Testis (tissue), 3 donors: ENCODE data around the gene SKAP2. TPM values are rescaled to one million over a fixed set of nuclear protein-coding genes. Genes with fewer than 3 reads are reported as not detected.

Experiments
- DNase-seq: peaks from one replicate; pipeline ENCODE4 v3.0.0-alpha.2; 2019
- H3K27ac ChIP-seq, 2 donors: fragments of 200-600 bp; sonication (generic); one replicate each; pipeline ENCODE4 v1.5.1; 2019
- H3K27me3 ChIP-seq: fragments of 200-600 bp; sonication (generic); one replicate; pipeline ENCODE4 v1.5.1; 2019
- H3K36me3 ChIP-seq: fragments of 200-600 bp; sonication (generic); one replicate; pipeline ENCODE4 v1.5.1; 2017; ENCODE audit warnings: low read depth; ENCODE audit errors: missing control alignments
- H3K4me1 ChIP-seq: fragments of 200-600 bp; sonication (generic); one replicate; pipeline ENCODE4 v1.5.1; 2019
- H3K4me3 ChIP-seq, 2 donors: fragments of 200-600 bp; sonication (generic); one replicate each; pipeline ENCODE4 v1.5.1; 2017 to 2019
- H3K9me3 ChIP-seq: fragments of 200-600 bp; sonication (generic); one replicate; pipeline ENCODE4 v1.5.1; 2017
- POLR2A ChIP-seq: fragments of 450-650 bp; IDR thresholded peaks from one replicate; pipeline ENCODE4 v1.6.1; 2017; ENCODE audit warnings: antibody characterized with exemption, mild to moderate bottlenecking, moderate library complexity
- WGBS, 2 donors: methylation state at CpG; one replicate each; pipeline ENCODE4 v1.1.5; 2018; 5-methylcytosine and 5-hydroxymethylcytosine counted together
- intact Hi-C: fragments of 100-400 bp; cut with DNase I; formaldehyde crosslinking; loops from one replicate; pipeline ENCODE4 v1.15.1; 2023; ENCODE audit warnings: low total_unique reads
- polyA plus RNA-seq: library from polyadenylated mRNA; stranded (reverse); fragments of 350-450 nt; fragmentation: Illumina TruSeq; extraction: RNeasy Lipid Tissue Mini Kit (QIAGEN cat#74804); gene quantifications from one replicate; pipeline ENCODE4 v1.2.3, GENCODE V29; 2014; ENCODE audit warnings: low read depth, low replicate concordance; ENCODE audit not compliant: insufficient read depth
- total RNA-seq, 2 donors: library from RNA; depleted of rRNA; stranded (reverse); fragments of >200 nt; gene quantifications; one replicate each; pipeline ENCODE4 v1.2.3, GENCODE V29; 2016
- TF ChIP-seq, protein P1 (sequence below), 3 experiments: fragments of 450-650 bp in 2 of 3; fragments of 200-600 bp in 1 of 3; sonication (generic) in 1 of 3; IDR thresholded peaks; one replicate each; pipeline ENCODE4 v1.5.1; 2016 to 2019; ENCODE audit warnings: antibody characterized with exemption in 3 of 3, mild to moderate bottlenecking in 2 of 3, moderate library complexity in 1 of 3

The SKAP2 gene
- total and polyA plus RNA-seq, 3 donors from 2014 or later: 33.1 to 43.6 (median 33.9) TPM

DNA sequence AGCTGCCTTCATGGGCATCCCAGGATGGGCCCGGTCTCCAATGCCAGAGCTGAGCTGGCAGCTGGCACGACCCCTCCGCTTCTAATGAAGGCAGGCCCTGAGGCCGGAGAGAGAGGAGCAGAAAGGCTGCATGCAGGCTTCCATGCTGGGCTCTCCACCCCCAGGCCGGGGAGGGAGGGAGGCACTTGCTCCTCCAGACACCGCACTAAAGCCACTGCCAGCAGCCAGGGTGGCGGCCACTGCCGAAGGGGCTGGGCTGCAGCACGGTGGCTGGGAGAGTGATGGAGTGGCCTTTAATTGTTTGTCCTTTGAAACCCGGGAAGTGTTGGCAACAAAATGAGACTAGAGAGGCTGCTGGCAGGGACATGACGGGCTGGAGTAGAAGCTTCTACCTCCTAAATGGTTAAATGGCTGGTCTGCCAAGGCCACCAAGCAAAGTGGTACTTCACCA, 236.5 kb downstream of the SKAP2 start:
- WGBS, 2 donors: 81 to 85% methylated on average over 4 to 11 of the region's 11 CpGs
- no peak overlapping the region for H3K27ac ChIP-seq
- intact Hi-C loops: no loop called here
- H3K27me3 ChIP-seq: no peaks in the 10 kb centered on the region
- H3K36me3 ChIP-seq: no peaks in the 10 kb centered on the region
- TF ChIP-seq POLR2A: no peak
- no peaks in the 10 kb centered on the region for H3K9me3 ChIP-seq
- H3K4me3 ChIP-seq: no peak overlapping the region
- no peak for DNase-seq
- no peaks in the 10 kb centered on the region for H3K4me1 ChIP-seq

DNA sequence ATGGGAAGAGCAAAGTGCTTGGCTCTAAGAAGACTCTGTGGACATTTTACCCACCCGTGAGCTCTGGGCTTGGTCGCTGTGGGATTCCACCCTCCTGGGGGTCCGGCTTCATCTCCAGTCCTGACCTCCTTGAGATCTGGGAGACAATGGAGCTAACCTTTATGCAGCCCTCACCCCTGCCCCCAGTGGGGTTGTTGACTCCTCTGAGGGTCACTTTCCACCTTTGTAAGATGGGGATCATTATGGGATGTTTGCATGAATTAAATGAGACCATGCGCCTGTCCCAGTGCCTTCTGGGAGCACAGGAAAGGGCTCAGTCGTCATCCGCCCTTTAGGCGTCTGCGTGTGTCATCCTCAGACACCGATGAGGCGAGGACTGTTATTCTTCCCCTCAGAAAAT, 237.2 kb downstream of the SKAP2 start:
- H3K9me3 ChIP-seq: no peaks in the 10 kb centered on the region
- no peaks in the 10 kb centered on the region for H3K36me3 ChIP-seq
- no peak overlapping the region for H3K4me3 ChIP-seq
- H3K27ac ChIP-seq: no peak overlapping the region
- DNase-seq: no peak
- 84 to 89% methylated on average over 10 of the region's 10 CpGs for WGBS, 2 donors
- H3K4me1 ChIP-seq: no peaks in the 10 kb centered on the region
- intact Hi-C loops: no loop called here
- TF ChIP-seq, protein P1, sequence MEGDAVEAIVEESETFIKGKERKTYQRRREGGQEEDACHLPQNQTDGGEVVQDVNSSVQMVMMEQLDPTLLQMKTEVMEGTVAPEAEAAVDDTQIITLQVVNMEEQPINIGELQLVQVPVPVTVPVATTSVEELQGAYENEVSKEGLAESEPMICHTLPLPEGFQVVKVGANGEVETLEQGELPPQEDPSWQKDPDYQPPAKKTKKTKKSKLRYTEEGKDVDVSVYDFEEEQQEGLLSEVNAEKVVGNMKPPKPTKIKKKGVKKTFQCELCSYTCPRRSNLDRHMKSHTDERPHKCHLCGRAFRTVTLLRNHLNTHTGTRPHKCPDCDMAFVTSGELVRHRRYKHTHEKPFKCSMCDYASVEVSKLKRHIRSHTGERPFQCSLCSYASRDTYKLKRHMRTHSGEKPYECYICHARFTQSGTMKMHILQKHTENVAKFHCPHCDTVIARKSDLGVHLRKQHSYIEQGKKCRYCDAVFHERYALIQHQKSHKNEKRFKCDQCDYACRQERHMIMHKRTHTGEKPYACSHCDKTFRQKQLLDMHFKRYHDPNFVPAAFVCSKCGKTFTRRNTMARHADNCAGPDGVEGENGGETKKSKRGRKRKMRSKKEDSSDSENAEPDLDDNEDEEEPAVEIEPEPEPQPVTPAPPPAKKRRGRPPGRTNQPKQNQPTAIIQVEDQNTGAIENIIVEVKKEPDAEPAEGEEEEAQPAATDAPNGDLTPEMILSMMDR (IDR thresholded peaks at IDR 0.05): no peak
- no peak for TF ChIP-seq POLR2A
- no peaks in the 10 kb centered on the region for H3K27me3 ChIP-seq

DNA sequence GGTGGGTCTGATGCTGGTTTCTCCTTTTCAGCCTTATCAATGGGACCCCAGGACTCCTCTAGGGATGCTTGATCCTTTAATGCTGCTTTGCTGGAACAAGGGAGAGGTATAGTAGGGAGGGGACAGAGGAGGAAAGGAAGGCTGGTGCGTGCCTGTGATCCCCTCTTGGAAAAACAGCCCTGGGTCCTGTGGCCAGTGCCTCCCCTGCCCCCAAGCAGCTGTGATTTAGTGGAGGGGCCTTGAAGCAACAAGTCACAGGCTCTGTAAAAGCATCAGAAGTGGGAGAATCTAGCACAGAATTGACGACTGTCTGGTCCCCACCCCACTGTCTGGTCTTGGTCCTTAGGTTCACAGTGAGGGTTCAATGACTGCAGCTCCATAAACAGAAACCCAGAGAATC, 237.7 kb downstream of the SKAP2 start:
- no peaks in the 10 kb centered on the region for H3K9me3 ChIP-seq
- intact Hi-C loops: no loop called here
- WGBS, 2 donors: 77 to 85% methylated on average over 2 of the region's 2 CpGs
- H3K27ac ChIP-seq: no peak overlapping the region
- H3K4me1 ChIP-seq: no peaks in the 10 kb centered on the region
- H3K4me3 ChIP-seq: no peak overlapping the region
- TF ChIP-seq POLR2A: no peak
- TF ChIP-seq, protein P1 (IDR thresholded peaks at IDR 0.05): no peak
- H3K27me3 ChIP-seq: no peaks in the 10 kb centered on the region
- H3K36me3 ChIP-seq: no peaks in the 10 kb centered on the region
- no peak for DNase-seq

DNA sequence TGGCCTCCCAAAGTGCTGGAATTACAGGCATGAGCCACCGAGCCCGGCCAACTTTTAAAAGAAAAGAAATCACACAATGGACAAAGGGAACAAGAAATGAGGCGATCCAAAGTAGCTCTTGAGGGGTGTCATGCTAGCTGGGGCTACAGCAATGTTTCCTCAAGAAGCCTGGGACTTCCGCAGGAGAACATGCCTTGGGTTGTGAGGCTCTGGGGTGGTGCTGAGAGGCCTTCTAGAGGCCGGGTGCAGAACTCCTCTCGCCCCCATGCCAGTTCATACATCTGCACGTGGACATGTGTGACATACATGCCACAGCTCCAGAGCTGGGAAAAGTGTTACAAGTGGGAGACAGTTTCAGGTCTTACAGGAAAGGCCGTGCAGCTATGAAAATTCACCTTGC, 238.2 kb downstream of the SKAP2 start:
- no peaks in the 10 kb centered on the region for H3K4me1 ChIP-seq
- no peak for TF ChIP-seq POLR2A
- TF ChIP-seq, protein P1 (IDR thresholded peaks at IDR 0.05): no peak
- H3K9me3 ChIP-seq: no peaks in the 10 kb centered on the region
- H3K27me3 ChIP-seq: no peaks in the 10 kb centered on the region
- H3K36me3 ChIP-seq: no peaks in the 10 kb centered on the region
- WGBS, 2 donors: 91 to 92% methylated on average over 8 of the region's 8 CpGs
- DNase-seq: no peak
- no peak overlapping the region for H3K27ac ChIP-seq
- H3K4me3 ChIP-seq: no peak overlapping the region
- intact Hi-C loops: no loop called here

DNA sequence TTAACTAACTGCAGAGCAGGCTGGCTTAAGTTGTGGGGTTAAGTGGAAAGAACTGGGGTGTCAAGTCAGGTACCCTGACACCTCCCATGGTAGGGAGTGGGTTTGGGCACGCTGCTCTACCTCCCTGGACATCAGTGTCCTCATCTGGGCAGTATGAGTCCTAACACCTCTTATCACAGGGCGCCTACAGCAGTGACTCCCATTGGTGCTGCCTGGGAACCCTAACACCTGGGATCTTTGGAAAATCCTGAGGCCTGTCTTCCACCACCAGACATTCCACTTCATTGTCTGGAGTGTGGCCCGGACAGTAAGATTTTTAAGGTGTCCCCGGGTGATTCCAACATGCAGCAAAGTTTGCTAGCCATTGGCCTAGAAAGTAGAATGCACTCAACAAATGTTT, 239.1 kb downstream of the SKAP2 start:
- Histone ChIP-seq H3K4me1 (no peaks in the 10 kb centered on the region), H3K27me3 (no peaks in the 10 kb centered on the region), H3K9me3 (no peaks in the 10 kb centered on the region), H3K27ac (no peak overlapping the region), H3K36me3 (no peaks in the 10 kb centered on the region), H3K4me3 (no peak overlapping the region)
- intact Hi-C loops: no loop called here
- DNase-seq: no peak
- 96% methylated on average over 4 of the region's 4 CpGs for WGBS, 2 donors
- TF ChIP-seq, protein P1 (IDR thresholded peaks at IDR 0.05): no peak
- no peak for TF ChIP-seq POLR2A
